Measurements from ENCODE around the gene HSD17B12. TPM values are rescaled to one million over a fixed set of nuclear protein-coding genes. Genes with fewer than 3 reads are reported as not detected.
A peak's percentile ranks its signal among the peaks of the same experiment; 100 is the strongest.

HSD17B12 gene
- total and polyA plus RNA-seq, 4 donors, result 87.9 to 172 (median 89.8) TPM

DNA sequence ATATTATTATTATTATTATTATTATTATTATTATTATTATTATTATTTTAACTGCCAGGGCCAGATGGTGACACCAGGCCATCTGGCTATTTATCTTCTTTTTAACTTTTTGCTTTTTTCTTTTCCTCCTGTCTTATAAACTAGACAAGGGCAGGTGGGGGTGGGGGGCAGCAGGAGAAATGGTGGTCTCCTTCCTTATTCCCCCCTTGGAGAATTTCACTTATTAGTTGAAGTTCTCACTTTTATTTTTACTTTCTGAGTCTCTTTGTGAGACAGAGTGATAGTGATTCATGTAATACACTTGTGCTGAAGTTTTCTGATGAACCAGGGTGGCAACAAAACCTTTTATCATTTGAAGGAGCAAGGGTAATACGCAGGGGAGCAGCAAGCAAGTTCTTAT is 103.8 kb downstream of the HSD17B12 start:
- Histone ChIP-seq H3K4me1 (ENCODE audit: control insufficient read depth, insufficient read depth, low read length) (no peaks in the 10 kb centered on the region), H3K9me3 (ENCODE audit: control insufficient read depth, insufficient read depth, low read length) (no peaks in the 10 kb centered on the region), H3K27ac (ENCODE audit: low read depth, low read length) (no peak overlapping the region), H3K4me3 (ENCODE audit: low read depth, low read length) (no peak overlapping the region), H3K36me3 (ENCODE audit: control insufficient read depth, insufficient read depth, low read length) (no peaks in the 10 kb centered on the region), H3K27me3 (ENCODE audit: control insufficient read depth, insufficient read depth, low read length) (no peaks in the 10 kb centered on the region)
- WGBS (ENCODE audit: insufficient coverage), result no CpG with 5 or more reads among the region's 1 CpG
- DNase-seq (ENCODE audit: low read depth in 4 of 6, low spot score in 6 of 6), result no peak

DNA sequence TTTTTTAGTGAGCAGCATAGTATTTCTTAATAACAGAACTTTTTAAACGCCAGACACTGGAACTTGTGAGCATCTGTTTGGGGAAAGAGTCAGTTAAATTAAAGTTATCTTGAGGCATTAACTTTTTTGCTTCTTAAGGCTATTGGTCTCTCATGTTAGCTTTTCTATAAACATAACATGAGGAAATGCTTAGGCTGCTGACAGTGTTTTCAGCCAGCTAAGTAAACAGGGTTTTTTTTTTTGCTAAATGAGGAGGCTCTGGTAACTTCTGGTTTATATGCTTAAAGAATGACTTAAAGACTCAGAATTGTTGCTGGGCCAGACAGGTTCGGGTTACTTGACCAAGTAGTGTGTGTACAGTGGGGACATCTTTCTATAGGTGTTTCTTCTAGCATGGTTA is 104.3 kb downstream of the HSD17B12 start:
- no peaks in the 10 kb centered on the region for H3K9me3 ChIP-seq (ENCODE audit: control insufficient read depth, insufficient read depth, low read length)
- H3K27ac ChIP-seq (ENCODE audit: low read depth, low read length), result no peak overlapping the region
- no peak overlapping the region for H3K4me3 ChIP-seq (ENCODE audit: low read depth, low read length)
- no CpG with 5 or more reads among the region's 2 CpGs for WGBS (ENCODE audit: insufficient coverage)
- H3K27me3 ChIP-seq (ENCODE audit: control insufficient read depth, insufficient read depth, low read length), result no peaks in the 10 kb centered on the region
- no peaks in the 10 kb centered on the region for H3K4me1 ChIP-seq (ENCODE audit: control insufficient read depth, insufficient read depth, low read length)
- DNase-seq (ENCODE audit: low read depth in 4 of 6, low spot score in 6 of 6), result no peak
- no peaks in the 10 kb centered on the region for H3K36me3 ChIP-seq (ENCODE audit: control insufficient read depth, insufficient read depth, low read length)

DNA sequence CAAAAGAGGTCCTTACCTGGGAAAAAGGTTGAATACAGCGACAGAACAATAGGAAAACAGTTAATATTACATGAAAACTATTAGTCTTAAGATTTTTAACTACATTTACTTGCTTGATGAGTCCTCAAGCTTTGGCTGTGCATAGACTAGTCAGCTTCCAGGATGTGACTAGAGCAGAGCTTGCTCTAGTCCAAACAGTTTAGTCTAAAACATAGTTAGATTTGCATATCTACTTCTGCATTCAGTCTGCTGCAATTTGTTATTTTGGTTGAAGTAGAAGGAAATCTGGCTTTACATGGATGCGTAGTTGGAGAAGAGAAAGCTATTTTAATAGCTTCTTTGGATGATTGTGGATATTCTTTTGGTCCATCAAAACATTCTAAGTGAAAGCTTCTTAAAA is 104.8 kb downstream of the HSD17B12 start:
- no peak overlapping the region for H3K27ac ChIP-seq (ENCODE audit: low read depth, low read length)
- 100% methylated on average over 1 of the region's 2 CpGs for WGBS (ENCODE audit: insufficient coverage)
- peak in 1 of 6 donors; percentile 42 for DNase-seq (ENCODE audit: low read depth in 4 of 6, low spot score in 6 of 6)

DNA sequence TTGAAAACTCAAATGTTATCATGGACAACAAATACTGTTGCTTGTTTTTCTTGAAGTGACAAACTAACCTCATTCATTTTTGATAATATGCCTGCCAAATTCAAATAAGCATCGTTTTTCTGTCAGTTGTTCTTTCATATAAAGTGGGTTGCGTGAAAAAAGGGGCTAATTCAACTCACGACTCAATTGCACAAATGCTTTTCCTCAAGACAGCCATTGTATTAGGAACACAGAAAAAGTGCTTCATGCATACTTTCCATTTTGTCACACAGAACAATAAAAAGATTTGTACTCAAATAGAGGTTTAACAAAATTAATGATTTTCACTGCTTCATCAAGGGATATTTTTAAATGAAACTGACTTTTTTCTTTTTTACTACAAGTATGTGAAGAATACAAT is 105.5 kb downstream of the HSD17B12 start:
- peak in 1 of 6 donors; percentile 5 for DNase-seq (ENCODE audit: low read depth in 4 of 6, low spot score in 6 of 6)
- WGBS (ENCODE audit: insufficient coverage), result no CpG with 5 or more reads among the region's 3 CpGs
- no peak overlapping the region for H3K27ac ChIP-seq (ENCODE audit: low read depth, low read length)

More for the DNA sequence above, 104.8 kb downstream of the HSD17B12 start:
- Histone ChIP-seq H3K36me3 (ENCODE audit: control insufficient read depth, insufficient read depth, low read length) (no peaks in the 10 kb centered on the region), H3K27me3 (ENCODE audit: control insufficient read depth, insufficient read depth, low read length) (no peaks in the 10 kb centered on the region), H3K4me3 (ENCODE audit: low read depth, low read length) (no peak overlapping the region), H3K4me1 (ENCODE audit: control insufficient read depth, insufficient read depth, low read length) (no peaks in the 10 kb centered on the region), H3K9me3 (ENCODE audit: control insufficient read depth, insufficient read depth, low read length) (no peaks in the 10 kb centered on the region)

DNA sequence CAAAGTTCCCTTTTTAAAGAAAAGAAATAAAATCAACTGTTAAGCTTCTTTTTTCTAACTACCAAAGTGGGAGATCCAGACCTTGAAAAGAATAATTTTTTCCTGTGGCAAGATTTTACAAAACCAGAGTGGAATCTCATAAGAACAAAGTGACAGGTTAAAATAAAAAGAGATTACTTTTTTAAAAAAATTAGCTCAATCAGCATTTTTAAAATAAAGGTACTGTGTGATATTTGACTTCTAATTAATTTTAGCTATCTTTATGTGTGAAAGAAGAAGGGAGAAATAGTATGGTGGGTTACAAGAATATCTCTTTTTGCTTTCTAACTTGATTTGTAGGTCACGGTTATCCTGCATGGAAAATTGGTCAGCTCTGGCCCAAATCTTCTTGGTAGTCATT is 107.3 kb downstream of the HSD17B12 start:
- Histone ChIP-seq H3K27ac (ENCODE audit: low read depth, low read length) (no peak overlapping the region), H3K4me1 (ENCODE audit: control insufficient read depth, insufficient read depth, low read length) (no peaks in the 10 kb centered on the region), H3K4me3 (ENCODE audit: low read depth, low read length) (no peak overlapping the region), H3K9me3 (ENCODE audit: control insufficient read depth, insufficient read depth, low read length) (no peaks in the 10 kb centered on the region), H3K36me3 (ENCODE audit: control insufficient read depth, insufficient read depth, low read length) (no peaks in the 10 kb centered on the region), H3K27me3 (ENCODE audit: control insufficient read depth, insufficient read depth, low read length) (no peaks in the 10 kb centered on the region)
- WGBS (ENCODE audit: insufficient coverage), result no CpG with 5 or more reads among the region's 1 CpG
- DNase-seq (ENCODE audit: low read depth in 4 of 6, low spot score in 6 of 6), result no peak

More for the DNA sequence above, 105.5 kb downstream of the HSD17B12 start:
- Histone ChIP-seq H3K36me3 (ENCODE audit: control insufficient read depth, insufficient read depth, low read length) (no peaks in the 10 kb centered on the region), H3K27me3 (ENCODE audit: control insufficient read depth, insufficient read depth, low read length) (no peaks in the 10 kb centered on the region), H3K4me3 (ENCODE audit: low read depth, low read length) (no peak overlapping the region), H3K4me1 (ENCODE audit: control insufficient read depth, insufficient read depth, low read length) (no peaks in the 10 kb centered on the region), H3K9me3 (ENCODE audit: control insufficient read depth, insufficient read depth, low read length) (no peaks in the 10 kb centered on the region)

DNA sequence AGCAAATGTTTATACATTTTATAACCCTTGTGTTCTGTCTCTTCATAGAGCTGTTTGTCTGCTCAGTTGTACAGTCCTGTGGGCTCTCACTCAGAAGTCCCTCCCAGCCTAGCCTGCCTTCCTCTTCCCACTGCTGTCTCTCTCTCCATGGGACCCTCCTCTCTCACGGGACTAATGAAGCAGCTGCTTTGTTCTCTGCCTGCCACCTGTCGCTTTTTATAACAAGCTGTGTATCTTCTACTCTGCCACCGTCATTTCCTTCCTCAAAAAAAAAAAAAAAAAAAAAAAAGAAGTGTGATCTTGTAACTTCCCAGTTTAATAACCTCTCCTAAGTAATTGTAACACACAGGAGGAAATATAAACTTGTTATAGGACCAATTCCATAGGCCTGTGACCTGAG is 107.9 kb downstream of the HSD17B12 start:
- Histone ChIP-seq H3K9me3 (ENCODE audit: control insufficient read depth, insufficient read depth, low read length) (no peaks in the 10 kb centered on the region), H3K27me3 (ENCODE audit: control insufficient read depth, insufficient read depth, low read length) (no peaks in the 10 kb centered on the region), H3K36me3 (ENCODE audit: control insufficient read depth, insufficient read depth, low read length) (no peaks in the 10 kb centered on the region), H3K27ac (ENCODE audit: low read depth, low read length) (no peak overlapping the region), H3K4me3 (ENCODE audit: low read depth, low read length) (no peak overlapping the region), H3K4me1 (ENCODE audit: control insufficient read depth, insufficient read depth, low read length) (no peaks in the 10 kb centered on the region)
- 28% methylated on average over 2 of the region's 3 CpGs for WGBS (ENCODE audit: insufficient coverage)
- peak in 4 of 6 donors; percentile 4 to 77 (median 22) for DNase-seq (ENCODE audit: low read depth in 4 of 6, low spot score in 6 of 6)

DNA sequence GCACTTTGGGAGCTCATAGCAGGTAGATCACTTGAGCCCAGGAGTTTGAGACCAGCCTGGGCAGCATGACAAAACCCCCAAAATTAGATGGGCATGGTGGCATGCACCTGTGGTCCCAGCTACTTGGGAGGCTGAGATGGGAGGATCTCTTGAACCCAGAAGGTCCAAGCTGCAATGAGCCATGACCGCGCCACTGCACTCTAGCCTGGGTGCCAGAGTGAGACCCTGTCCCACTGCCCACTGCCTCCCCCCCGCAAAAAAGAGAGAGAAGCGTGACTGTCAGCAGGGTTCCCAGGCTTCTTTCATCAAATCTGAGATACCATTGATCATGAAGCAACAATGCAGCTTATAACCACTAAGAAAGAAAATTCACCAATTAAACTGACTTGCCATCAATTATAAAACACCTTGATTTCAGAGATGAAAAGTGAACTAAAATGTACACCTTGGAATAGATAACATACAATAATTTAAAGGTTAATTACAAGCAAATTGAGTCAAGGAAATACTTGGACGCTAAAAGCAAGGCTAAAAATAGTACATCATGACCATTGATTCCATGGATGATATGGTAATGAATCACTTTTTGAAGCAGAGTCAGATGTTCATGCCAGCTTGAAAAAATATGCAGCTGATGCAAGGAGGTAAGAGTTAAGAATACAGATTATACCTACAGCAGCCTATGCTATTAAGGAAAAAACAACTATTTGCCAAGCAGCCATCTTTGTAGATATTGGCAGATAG is 109.3 kb downstream of the HSD17B12 start:
- H3K4me3 ChIP-seq (ENCODE audit: low read depth, low read length), result no peak overlapping the region
- no peaks in the 10 kb centered on the region for H3K27me3 ChIP-seq (ENCODE audit: control insufficient read depth, insufficient read depth, low read length)
- no peaks in the 10 kb centered on the region for H3K36me3 ChIP-seq (ENCODE audit: control insufficient read depth, insufficient read depth, low read length)
- no peak for DNase-seq (ENCODE audit: low read depth in 4 of 6, low spot score in 6 of 6)
- WGBS (ENCODE audit: insufficient coverage), result 96% methylated on average over 4 of the region's 5 CpGs
- H3K4me1 ChIP-seq (ENCODE audit: control insufficient read depth, insufficient read depth, low read length), result no peaks in the 10 kb centered on the region
- no peak overlapping the region for H3K27ac ChIP-seq (ENCODE audit: low read depth, low read length)
- no peaks in the 10 kb centered on the region for H3K9me3 ChIP-seq (ENCODE audit: control insufficient read depth, insufficient read depth, low read length)

DNA sequence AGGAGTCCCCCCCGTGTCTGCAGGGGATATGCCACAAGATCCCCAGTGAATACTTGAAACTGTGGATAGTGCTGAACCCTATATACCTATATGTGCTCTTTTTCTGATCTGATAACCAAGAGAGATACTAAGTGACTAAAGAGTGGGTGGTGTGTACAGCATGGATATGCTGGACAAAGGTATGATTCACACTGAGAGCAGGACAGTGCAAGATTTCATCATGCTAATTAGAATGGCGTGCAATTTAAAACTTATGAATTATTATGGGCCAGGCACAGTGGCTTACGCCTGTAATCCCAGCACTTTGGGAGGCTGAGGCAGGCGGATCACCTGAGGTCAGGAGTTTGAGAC is 109.9 kb downstream of the HSD17B12 start:
- Histone ChIP-seq H3K27ac (ENCODE audit: low read depth, low read length) (no peak overlapping the region), H3K27me3 (ENCODE audit: control insufficient read depth, insufficient read depth, low read length) (no peaks in the 10 kb centered on the region), H3K9me3 (ENCODE audit: control insufficient read depth, insufficient read depth, low read length) (no peaks in the 10 kb centered on the region), H3K4me3 (ENCODE audit: low read depth, low read length) (no peak overlapping the region), H3K36me3 (ENCODE audit: control insufficient read depth, insufficient read depth, low read length) (no peaks in the 10 kb centered on the region), H3K4me1 (ENCODE audit: control insufficient read depth, insufficient read depth, low read length) (no peaks in the 10 kb centered on the region)
- no peak for DNase-seq (ENCODE audit: low read depth in 4 of 6, low spot score in 6 of 6)
- no CpG with 5 or more reads among the region's 4 CpGs for WGBS (ENCODE audit: insufficient coverage)

DNA sequence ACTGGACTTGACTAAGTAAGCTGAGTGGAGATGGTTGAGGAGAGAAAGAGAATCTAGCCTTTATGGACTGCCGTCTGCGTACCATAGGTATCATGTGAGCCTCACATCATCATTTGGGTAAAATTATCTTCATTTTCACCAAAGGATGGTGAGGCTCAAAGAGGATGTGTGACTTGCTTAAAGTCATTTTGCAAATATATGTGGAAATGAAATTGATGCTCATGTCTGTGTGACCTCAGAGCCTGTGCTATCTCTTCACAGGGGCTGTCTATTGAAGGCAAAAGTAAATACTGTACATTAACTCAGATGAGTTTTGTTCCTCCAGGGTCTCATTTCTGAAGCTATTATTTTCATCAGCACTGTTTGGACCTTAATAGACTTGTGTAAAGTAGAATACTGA is 116.8 kb downstream of the HSD17B12 start:
- H3K27ac ChIP-seq (ENCODE audit: low read depth, low read length), result no peak overlapping the region
- H3K4me3 ChIP-seq (ENCODE audit: low read depth, low read length), result no peak overlapping the region
- H3K27me3 ChIP-seq (ENCODE audit: control insufficient read depth, insufficient read depth, low read length), result no peaks in the 10 kb centered on the region
- no peaks in the 10 kb centered on the region for H3K9me3 ChIP-seq (ENCODE audit: control insufficient read depth, insufficient read depth, low read length)
- no peaks in the 10 kb centered on the region for H3K36me3 ChIP-seq (ENCODE audit: control insufficient read depth, insufficient read depth, low read length)
- no peaks in the 10 kb centered on the region for H3K4me1 ChIP-seq (ENCODE audit: control insufficient read depth, insufficient read depth, low read length)
- WGBS (ENCODE audit: insufficient coverage), result no CpG with 5 or more reads among the region's 2 CpGs
- DNase-seq (ENCODE audit: low read depth in 4 of 6, low spot score in 6 of 6), result peak in 1 of 6 donors; percentile 34

DNA sequence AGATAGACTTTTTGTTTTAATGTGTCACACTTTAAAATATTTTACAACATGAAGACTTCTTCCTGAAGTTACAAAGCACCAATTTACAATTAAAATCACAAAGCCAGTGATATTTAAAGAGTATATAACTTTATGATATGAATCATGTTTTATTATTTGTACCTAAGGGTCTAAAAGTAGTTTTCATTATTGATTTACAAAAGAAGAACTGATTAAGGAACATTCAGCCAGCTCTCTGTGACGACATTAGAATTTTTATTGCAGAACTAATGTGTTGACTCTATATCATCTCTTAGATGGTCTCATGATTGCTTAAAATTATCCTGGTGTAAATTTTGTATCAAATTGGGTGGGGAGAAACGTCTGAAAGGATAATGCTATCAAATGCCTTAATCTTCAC is 117.3 kb downstream of the HSD17B12 start:
- no peak for DNase-seq (ENCODE audit: low read depth in 4 of 6, low spot score in 6 of 6)
- WGBS (ENCODE audit: insufficient coverage), result no CpG with 5 or more reads among the region's 2 CpGs
- no peaks in the 10 kb centered on the region for H3K27me3 ChIP-seq (ENCODE audit: control insufficient read depth, insufficient read depth, low read length)

More for the DNA sequence above, 117.3 kb downstream of the HSD17B12 start:
- Histone ChIP-seq H3K4me3 (ENCODE audit: low read depth, low read length) (no peak overlapping the region), H3K9me3 (ENCODE audit: control insufficient read depth, insufficient read depth, low read length) (no peaks in the 10 kb centered on the region), H3K4me1 (ENCODE audit: control insufficient read depth, insufficient read depth, low read length) (no peaks in the 10 kb centered on the region), H3K36me3 (ENCODE audit: control insufficient read depth, insufficient read depth, low read length) (no peaks in the 10 kb centered on the region), H3K27ac (ENCODE audit: low read depth, low read length) (no peak overlapping the region)
